Measurements from ENCODE around the gene RNF208.
"Not testable (repeated sequence)": the region's sequence is repeated elsewhere in the genome, so short reads cannot be mapped to it uniquely, and the experiment has no call there.

RNF208 gene

GRCh38 chr9:137239541-137240200 is 17.6 kb upstream of the RNF208 start:
- DNase-seq: not testable (repeated sequence)

DNA sequence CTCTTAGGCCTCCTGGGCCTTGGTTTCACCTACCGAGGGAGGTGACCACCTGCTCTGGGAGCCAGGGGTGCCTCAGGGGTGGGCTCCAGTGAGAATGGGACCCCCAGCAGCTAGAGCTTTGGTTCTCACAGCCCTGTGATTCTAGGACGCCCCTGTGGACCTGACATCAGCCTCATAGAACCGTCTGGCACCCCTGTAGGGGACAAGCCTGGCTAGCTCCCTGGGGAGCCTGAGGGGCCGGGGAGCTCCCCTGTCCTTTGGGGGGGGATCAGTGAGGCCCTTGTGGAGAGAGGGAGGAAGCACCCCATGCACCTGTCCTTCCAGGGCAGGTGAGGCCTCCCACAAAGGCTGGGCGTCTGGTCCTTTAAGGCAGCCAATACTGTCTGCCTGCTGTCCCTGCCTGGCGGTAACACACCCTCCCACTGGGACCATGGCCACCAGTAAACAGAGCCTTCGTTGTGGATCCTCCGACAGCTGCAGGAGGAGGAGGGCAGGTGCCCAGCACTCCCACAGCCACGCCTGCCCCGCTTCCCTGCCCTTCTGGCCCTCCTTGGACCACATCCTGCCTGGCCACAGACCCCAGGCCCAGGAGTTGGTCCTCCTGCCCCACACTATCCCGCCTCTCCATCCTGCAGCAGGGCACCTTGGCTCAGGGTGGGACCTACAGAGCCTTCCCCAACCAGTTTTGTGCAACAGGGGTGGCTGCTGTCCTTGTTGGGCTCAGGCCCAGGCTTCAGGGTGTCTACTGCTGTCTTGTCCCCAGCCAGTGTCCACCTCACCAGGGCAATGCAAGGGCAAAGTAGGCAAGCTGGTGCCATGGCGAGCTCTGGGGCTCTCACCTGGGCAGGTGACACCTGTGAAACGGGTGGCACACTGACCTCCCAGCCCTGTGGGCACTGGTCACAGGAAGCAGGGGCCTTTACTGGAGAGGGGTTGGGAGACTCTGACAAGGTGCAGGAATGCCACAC is 16.0 kb upstream of the RNF208 start:
- DNase-seq: no peak

- no peak for DNase-seq
Measured at GRCh38 chr9:137236936-137237421, 14.9 kb upstream of the RNF208 start.

DNA sequence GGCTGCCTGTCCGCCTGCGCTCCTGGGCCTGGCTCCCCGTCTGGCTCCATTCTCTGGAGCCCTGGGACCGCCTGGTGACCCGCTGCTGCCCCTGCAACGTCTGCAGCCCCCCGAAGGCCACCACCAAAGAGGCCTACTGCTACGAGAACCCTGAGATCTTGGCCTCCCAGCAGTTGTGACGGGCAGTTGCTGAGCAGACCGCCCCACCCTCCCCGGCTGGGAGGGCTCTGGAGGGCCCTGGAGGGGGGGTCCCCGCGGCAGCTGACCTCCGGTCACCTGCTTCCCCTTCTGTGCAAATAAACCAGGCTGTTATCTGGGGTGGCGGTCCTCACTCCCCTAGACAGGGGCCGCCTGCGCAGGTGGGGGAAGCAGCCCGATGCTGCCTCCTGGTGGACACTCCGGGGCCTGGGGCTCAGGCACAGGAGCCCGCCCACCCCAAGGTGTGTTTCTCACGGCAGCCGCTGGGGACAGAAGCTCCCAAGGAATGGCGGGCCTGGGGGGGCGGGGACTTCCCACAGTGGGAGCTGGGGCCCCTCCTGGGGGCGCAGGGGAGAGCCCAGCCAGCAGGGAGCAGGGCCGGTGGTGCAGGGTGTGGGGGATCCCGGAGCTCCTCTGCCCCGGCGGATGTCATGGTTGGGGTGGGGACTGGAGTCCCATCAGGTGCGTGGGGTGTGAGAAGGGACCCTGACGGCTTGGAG is 14.3 kb upstream of the RNF208 start:
- peak; percentile 93 for DNase-seq

DNA sequence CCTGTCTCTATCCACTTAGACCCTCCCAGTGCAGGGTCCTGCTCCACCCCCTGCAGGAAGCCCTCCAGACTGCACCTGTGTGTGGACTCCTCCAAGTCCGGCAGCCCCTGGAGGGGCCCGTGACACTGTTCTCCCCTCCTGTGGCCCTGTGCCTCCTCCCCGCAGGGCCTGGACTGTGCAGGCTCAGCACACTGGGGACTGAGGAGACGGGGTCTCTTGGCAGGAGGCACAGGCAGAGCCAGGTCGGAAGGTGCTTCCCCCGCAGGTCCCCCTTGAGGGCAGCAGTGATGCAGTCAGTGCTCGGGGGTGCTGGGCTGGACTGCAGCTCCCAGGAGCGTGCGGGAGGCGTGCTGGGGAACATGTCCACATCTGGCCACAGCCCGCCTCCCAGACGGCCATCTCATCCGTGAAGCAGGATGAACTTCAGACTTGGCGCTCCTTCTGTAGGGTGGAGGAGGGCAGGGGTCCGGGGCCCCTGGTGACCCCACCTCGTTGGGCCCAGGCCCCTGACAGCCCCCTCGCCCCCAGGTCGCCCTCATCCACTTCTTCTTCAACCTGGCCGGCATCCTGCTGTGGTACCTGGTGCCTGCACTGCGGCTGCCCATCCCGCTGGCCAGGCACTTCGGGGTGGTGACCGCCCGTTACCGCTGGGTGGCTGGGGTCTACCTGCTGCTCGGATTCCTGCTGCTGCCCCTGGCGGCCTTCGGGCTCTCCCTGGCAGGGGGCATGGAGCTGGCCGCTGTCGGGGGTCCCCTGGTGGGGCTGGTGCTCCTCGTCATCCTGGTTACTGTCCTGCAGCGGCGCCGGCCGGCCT is 13.6 kb upstream of the RNF208 start:
- no peak for DNase-seq

DNA sequence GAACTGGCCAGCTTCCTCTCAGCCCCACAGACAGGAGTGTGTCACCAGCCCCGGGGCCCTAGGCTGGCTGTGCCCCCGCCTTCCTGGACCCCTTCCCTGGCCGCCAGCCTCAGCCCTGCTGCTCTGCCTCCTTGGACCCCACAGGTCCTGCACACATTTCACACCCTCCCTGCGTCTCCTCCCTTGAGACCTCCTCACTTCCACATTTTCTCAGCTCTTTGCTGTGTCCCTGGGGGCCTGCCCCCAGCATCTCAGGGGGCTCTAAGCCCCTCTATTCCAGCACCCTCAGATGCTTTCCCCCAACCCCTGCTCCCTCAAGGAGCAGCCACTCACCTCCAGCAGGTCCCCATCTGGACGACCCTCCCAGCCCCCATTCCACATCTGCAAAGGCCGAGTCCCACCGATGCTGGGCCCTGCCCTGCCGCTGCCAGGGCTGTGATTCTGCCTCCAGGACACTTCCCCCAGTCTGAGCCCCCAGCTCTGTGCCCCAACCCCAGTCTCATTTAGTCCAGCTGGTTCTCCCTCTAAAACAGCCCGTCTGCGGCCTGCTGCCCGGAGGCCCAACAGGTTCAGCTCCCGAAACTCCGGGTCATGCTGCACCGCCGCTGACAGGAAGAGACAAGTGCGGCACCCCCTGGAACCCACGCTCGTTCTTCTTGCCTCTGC is 12.9 kb upstream of the RNF208 start:
- no peak for DNase-seq

DNA sequence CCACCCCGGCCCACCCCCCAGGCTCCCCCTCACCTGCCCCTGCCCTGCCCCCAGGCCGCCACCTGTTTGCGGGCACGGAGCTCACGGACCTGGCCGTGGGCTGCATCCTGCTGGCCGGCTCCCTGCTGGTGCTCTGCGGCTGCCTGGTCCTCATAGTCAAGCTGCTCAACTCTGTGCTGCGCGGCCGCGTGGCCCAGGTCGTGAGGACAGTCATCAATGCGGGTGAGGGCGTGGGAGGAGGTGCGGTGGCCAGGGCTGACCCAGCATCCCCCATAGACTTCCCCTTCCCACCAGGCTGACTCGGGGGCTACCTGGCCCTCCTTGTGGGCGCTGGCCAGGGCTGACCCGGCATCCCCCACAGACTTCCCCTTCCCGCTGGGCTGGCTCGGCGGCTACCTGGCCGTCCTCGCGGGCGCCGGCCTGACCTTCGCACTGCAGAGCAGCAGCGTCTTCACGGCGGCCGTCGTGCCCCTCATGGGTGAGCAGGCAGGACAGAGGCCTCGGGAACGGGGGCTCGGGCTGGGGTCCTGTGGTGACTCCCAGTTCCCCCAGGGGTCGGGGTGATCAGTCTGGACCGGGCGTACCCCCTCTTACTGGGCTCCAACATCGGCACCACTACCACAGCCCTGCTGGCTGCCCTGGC is 12.1 kb upstream of the RNF208 start:
- DNase-seq: no peak

GRCh38 chr9:137233143-137233980 is 11.3 kb upstream of the RNF208 start:
- DNase-seq: no peak

- no peak for DNase-seq
Measured at GRCh38 chr9:137232510-137232909, 10.5 kb upstream of the RNF208 start.

DNA sequence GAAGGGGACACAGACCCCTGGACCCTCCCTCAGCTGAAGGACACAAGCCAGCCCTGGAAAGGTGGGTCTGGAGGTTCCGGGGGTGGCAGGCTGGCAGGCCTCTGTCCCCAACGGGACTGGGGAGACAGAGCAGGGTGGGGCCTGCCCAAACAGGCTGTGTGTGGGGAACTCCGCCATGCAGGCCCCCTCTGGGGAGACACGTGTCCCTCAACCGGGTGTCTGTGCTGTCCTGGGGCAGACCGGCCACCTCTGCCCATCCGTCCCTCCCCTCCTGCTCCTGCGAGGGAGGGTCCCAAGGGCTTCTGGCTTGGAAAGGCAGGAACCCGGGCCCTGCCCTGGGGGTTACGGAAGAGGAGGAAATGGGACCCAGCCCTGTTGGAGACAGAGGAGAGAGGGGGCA is 10.1 kb upstream of the RNF208 start:
- no peak for DNase-seq

DNA sequence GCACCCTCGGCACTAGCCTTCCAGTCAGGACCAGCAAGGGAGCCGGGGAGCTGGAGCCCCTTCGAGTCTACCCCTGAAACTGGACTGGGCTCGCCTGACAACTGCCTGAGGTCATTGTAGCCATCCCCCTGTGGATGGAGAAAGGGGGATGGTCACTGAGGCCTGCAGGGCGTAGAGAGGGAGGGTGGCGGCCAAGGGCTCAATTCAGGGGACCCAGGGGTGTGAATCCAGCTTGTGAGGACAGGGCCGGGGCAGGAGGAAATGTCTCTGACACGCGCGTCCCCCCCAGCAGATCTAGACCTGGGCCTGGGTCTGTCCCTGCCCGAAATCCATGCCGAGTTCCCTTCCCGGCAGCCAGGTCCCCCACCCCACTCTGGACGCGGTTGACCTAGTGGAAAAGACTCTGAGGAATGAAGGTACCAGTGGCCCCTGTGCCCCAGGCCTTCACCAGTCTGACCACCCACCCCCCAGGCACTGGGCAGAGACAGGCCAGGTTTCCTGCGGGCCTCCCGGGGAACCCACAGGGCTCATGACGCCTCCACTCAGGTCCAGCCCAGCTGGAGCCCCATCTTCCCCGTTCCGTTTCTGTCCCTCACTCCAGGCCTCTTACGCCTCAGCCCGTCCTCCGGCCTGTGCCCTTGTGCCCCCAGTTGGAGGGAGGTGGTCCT is 9.5 kb upstream of the RNF208 start:
- no peak for DNase-seq

DNA sequence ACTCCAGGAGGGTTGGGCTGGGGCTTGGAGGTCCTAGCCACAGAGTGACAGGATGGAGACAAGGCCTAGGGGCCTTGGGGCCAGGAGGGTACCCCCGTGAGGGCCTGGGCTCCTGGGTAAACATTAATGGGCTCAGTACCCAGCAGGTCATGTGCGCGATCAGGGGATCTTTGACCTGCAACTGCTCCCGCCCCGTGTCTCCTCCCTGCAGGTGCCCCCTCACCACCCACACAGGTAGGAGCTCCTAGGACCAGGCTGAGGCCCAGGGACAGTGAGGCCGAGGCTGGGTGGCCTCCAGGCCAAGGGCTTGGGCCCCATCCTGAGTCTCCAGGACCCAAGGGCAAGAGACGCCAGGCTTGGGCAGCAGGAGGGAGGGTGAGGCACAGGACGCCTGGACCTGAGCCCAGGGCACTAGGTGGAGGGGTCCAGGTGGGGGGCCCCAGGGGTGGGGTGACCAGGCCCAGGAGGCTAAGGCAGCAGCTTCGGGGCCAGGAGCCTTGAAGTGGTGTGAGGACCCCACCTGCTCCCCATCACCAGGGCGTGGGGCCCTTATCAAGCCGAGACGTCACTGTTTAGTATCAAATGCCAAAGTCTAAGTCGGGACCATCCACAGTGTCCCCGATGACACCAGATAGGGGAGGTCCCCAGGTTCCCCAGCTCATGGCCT is 8.8 kb upstream of the RNF208 start, which contains the start of gene SLC34A3:
TSS of gene SLC34A3 (plus strand) at position 197 of the 667 bp plus-strand sequence. CDS start 802 bp downstream, outside the sequence.
- DNase-seq: no peak

GRCh38 chr9:137229903-137230704 is 8.1 kb upstream of the RNF208 start:
- no peak for DNase-seq

GRCh38 chr9:137228968-137229896 is 7.2 kb upstream of the RNF208 start:
- no peak for DNase-seq

DNA sequence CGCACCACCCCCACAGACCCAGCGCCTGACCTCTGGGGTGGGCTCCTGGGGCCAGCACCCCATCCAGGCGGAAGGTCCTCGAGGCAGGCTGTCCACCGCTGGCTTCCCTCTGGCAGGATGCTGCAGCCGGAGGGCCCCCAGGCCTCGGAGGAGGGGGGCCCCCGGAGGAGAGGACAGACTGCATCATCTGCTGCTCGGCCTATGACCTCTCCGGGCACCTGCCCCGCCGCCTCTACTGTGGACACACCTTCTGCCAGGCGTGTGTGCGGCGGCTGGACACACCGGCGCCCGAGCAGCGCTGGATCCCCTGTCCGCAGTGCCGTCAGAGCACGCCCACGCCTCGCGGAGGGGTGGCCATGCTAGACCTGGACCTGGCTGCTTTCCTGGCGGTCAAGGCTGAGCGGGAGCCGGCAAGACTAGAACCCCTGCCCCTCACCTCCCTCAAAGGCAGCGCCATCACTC is 6.5 kb upstream of the RNF208 start:
- DNase-seq: no peak

- no peak for DNase-seq
Measured at GRCh38 chr9:137227853-137228505, 5.9 kb upstream of the RNF208 start.

Measured in retina (tissue), 1 donor.